ENCODE measurements around the gene ITGB2.

Gene ITGB2

DNA sequence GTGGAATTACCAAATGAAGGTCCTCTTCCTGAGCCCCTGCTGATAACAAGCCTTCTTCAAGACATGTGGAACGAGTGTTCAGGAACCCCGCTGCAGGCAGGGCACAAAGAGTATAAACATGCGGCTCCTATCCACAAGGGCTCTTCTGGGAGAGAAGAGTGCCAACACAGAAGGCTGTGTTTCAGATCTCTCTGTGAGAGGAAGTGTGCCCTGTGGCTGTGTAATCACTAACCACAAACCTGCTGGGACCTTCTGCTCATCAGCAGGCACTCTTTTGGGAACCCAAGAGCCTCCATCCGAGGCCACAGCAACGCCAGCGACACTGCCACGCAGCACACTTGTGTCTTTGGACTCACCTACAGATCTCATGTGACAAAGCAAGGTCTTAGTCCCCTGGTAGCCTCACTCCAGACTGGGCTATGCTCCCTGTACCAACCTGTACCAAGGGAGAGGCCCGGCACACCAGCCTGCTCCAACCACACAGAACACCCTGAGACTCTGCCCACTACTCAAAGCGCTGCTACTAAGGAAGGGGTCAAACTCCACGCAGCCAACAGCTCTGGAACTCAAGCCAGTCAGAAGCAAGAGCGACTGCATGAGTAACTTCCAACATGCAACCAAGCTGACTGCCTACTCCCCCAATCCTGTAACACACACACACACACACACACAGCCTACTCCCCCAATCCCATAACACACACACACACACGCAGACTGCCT lies 55.0 kb downstream of the ITGB2 start:
- peak; percentile 53 to 60 (median 53) for DNase-seq

DNA sequence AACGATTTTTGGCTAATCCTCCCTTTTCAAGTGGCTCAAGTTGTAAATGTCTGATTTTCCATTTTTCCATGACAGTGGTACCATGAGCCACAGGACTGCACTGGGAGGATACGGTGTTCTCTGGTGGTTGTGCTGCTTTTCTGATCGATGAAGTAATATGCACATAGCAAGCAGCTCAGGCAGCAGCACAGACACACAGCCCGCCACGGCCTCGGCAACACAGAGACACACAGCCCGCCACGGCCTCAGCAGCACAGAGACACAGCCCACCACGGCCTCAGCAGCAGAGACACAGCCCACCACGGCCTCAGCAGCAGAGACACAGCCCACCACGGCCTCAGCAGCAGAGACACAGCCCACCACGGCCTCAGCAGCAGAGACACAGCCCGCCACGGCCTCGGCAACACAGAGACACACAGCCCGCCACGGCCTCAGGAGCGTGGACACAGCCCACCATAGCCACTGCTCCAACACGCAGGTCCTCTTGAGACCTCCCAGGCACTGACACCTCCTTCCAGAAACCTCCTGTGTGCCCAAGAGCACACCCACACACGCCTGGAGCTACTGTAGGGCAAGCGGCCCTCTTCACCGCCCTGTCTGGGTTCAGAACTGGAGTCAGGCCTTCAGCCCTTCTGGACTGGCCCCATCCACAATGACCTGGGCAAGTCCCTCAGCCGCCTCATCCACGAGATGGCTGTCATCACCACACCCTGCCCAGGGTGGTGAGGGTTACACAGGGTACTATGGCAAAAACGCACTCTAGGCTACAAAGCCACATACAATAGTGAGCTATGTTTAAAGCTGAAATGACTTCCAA lies 57.6 kb downstream of the ITGB2 start:
- DNase-seq: no peak

DNA sequence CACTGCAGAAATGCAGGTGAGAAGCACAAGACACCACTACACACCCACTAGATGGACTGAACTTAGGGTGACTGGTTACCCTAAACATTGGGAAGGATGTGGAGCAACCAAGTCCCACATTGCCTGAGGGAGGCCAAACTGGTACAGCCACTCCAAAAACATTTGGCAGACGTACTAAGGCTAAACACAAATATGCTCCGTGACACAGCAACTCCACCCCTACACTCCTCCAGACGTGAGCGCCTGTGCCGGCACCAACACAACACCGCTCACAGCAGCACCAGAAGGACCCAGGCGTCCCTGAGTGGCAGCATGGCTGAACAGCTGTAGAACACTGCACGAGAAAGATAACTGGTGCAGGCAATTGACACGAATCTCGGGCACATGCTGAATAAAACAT lies 61.9 kb downstream of the ITGB2 start:
- no peak for DNase-seq

DNA sequence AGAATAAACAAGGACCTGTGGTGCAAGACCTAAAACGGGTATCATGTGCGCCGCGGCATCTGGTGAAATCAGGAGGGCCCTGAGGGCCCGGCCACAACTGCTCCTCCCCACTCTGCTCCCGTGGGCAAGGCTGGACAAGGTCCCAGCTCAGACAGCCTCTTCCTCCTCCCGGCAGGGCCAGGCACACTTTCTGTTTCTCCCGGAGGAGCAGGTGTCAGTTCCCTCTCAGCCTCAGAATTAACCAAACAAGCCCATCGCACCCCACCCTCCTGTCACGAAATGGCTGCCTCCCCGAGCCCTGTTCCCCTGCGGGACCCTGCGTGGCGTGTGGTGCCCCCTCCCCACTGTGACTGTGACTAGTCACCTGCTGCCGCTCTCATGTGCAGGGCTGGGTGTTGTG lies 62.4 kb downstream of the ITGB2 start:
- DNase-seq: no peak

DNA sequence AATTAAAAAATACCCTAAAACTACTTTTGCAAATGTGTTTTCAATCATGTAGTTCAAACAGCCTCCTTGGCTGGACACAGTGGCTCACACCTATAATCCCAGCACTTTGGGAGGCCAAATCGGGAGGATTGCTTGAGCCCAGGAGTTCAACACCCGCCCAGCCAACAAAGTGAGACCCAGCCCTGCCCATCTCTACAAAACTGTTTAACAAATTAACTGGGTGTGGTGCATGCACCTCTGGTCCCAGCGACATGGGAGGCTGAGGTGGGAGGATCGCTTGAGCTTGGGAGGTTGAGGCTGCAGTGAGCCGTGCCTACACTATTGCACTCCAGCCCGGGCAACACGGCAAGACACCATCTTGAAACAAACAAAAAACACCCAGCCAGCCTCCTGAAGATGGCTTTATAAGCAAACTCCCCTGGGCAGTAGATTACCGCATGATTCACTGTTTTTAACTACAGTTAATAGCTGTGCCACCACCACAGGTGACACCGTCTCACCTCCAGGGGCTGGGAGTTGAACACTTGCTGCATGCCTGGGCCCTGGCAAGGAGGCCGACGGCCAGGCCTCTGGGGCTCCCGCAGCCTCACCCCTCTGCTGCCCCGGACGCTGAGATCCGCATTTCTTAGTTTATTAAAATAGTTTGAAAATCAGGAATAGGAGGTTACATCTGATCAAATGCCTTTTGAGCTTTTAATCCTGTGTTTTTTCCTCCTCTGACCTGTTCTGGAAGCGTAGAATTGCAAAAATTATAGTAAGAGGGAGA lies 63.4 kb downstream of the ITGB2 start:
- no peak for DNase-seq

DNA sequence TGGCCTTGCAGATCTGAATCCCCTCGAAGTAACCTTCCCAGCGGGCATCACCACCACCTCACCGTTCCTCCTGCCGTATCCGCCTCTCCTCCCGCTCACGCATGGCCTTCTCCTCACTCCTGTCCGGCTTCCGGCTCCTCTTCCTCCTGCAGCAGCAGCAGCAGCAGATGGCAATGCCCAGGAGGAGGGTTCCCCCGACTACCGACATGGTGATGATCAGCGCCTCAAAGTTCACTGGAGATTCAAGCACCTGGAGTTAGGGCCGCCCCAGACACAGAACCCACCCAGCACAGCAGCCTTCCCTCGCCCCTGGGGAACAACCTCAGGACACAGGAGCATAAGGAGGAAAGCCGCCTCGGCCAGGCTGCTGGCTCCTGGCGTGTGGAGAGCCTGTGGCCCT lies 64.6 kb downstream of the ITGB2 start:
- no peak for DNase-seq

DNA sequence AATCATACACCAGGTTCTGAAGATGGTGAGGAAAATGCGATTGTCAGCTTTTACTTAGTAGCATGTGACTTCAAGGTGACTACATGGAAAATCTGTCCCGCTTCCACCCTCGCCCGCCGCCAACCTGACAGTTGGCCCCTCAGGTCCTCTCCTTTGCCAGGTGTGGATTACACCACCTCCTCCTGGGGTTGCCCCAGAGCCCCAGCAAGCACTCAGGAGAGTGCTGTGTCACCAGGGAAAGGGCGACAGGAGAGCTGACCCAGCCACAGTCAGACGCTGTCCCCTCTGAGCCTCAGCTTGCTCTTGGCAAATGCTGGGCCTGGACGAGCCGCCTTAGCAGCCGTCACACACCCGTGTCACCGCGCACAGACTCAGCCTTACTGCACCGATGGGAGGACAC lies 65.1 kb downstream of the ITGB2 start:
- no peak for DNase-seq

DNA sequence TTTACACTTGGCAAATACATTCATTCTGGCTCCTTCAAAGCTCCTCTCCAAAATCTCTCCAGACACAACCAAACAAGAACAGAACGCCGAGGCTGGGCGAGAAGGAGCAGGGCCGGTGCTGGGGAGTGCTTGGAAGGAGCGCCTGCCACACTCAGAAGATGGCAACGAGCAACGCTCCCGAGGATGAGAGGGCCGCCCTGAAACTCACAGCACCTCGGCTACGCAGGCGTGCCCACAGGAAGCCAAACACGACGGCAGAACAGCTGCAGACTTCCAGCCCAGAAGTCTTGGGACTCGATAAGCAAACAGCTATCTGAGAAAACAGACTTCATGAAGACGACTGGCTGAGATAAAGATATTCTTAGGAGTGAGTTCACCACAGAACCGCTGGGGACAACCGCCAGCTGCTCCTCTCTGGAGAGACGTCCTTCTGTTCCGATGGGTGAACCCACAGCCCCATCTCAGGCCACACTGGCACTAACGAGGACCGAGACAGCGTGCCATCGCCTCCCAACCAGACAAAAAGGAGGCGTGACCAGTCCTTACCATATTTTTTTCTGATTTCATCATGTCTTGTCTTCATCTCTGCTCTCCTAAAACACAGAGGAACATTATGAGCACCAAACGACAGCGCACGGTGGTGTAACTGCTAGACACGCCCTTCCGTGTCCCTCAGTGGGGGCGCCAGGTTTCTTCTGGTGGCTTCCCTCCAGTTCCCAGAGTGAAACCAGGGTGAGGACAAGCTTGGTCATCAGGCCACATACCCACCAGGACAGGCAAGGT lies 65.8 kb downstream of the ITGB2 start:
- DNase-seq: no peak

DNA sequence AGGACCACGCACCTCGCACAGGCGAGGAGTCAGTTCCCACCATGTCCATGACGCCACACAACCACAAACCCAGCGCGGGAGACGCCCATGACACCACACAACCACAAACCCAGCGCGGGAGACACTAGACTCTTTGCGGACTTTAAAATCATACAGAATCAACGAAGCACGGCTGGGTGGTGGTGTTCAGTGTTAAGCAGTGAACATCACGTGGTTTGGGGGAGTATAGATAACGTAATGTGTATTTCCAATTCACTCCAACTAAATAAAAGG lies 66.4 kb downstream of the ITGB2 start:
- no peak for DNase-seq

DNA sequence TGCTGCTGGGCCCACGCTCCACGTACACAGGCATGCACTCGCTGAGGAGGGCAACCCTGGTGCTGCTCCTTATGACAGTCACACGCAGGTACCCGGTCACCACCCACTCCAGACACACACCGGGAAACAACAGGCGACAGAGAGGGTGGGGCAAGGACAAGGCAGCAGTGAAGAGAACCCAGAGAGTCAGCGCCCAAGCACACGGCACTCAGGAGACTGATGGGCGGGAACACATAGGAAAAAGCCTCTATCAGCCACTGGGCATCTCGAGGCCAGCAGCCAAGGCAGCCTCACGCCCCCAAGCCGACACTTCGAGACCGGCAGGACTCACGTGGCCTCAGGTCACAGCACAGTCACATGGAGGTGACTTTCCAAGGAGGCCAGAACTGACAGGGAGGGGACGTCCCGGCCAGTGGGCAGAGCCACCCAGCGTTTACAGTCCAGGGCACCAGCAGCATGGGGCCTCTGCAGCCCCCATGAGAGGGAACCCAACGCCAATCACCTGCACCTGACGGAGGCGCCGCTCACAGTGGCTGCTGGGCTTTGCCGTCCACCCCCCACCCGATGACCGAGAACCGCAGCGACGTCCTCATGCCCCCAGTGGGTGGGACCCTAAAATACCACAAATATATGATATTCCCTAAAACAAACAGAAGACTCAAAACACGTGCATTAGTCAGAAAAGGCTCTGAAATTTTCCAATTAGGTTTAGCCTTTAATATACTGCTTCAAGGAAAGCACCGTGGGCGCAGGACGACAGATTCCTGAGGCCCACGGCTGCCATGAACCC lies 66.9 kb downstream of the ITGB2 start:
- no peak for DNase-seq

DNA sequence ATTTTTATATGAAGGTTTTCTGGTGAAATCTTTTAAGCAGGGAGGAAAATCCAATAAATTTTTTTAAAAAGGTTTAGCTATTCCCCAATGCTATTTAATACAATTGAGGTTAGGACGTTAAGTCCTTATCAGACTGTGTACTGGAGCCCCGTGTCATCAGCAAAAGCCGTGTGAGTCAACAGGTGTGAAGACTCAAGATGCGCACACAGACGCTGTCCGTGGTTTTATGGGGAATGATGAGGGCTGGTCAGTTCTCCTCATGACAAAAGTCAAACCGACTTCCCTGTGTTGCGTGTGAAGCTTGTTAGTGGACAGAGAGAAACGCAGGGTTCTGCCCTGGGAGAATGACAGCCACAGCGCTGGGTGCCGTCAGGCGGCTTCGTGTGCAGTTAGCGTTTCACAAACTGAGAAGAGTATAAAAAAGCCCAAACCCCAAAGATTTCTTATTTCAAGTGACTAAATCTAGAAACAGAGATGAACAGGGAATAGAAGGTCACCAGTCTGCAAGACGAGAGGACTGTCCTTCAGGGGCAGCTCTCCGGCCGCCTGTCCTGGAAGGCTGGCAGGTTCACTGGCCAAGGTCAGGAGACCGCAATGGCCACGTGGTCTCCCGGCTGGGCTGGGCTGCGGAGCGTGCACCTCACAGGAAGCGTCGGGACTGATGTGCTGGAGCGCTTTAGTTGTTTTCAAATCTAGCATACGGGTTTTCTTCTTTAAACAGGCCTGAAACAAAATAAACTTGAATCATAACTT lies 69.6 kb downstream of the ITGB2 start:
- DNase-seq: no peak

DNA sequence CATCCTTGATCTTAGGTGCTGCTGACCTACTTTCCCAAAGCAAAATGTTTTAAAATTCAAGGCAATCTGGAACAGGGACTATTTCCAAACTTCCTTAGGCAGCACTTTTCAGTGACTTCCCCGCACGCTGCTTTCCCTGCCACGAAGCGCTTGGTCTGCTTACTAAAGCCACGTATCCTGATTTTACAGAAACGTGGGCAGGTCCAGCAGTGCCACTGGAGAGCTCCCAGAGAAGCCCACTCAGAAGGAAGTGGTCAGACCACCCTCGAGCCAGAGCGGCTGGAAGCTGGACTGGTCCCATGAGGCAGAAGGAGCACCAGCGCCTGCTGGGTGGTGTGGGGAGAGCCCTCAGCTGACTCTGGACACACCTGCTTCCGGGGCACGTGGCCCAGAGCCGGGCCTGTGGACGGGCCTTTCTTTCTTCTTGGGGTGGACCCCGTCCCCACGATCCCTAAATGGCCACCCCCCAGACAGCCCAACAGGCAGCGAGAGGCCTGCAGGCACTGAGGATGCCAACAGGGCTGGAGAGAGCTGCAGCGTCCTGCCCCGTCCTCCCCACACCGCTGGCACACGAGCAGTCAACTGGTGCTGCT lies 70.4 kb downstream of the ITGB2 start:
- DNase-seq: no peak

DNA sequence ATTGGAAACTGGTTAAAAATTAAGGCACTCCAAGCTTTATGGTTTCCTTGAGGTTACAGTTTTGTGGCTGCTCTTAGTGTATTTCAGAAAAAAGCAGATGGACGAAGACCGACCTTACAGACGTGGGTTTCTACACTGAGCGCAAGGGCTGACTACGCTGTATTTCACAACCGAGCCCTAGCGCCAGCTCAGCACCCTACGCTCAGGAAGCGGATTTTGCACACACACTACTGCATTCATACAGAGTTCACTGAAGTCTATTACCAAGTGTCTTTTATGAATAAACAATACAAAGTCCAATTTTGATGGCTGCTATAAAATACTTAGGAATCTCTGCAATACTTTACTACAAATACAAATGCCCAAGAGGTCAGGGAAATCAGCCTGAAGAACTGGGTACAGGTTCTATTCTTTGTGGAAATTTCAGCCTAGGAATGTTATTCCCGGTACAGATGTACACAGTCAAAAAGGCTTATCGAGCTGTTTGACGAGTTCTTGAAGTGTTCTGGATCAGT lies 71.0 kb downstream of the ITGB2 start:
- DNase-seq: peak; percentile 76 to 93 (median 83)

DNA sequence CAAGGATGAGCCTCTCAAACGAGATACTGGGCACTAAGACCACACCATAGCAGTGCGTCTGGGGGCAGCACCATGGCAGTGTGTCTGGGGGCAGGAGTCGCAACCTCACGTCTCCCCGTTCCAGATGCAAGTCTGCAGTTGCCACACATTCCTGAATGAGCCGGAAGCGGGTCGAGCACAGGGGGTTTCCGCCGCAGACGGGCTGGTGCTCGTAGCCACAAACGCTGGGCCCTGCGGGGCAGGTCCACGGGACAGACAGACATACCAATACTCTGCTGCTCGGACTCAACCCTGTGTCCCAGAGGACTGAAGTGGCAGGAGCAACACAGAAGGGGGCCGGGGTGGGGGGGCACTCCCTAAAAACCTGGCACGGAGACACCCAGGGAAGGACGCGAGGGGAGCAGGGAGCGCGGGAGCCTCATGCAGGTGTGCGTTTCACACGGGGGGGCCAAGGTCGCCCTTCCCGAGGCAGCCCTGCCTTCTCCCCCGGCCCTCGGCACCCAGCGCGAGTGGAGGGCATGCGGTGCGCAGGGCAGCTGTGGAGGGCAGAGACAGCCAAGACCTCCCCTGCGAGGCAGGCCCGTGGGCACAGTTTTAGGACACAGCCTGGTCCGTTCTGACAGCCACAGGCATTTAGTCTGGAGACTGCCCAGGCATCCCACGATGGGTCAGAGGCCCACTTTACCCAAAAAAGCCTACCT lies 71.7 kb downstream of the ITGB2 start:
- DNase-seq: no peak

DNA sequence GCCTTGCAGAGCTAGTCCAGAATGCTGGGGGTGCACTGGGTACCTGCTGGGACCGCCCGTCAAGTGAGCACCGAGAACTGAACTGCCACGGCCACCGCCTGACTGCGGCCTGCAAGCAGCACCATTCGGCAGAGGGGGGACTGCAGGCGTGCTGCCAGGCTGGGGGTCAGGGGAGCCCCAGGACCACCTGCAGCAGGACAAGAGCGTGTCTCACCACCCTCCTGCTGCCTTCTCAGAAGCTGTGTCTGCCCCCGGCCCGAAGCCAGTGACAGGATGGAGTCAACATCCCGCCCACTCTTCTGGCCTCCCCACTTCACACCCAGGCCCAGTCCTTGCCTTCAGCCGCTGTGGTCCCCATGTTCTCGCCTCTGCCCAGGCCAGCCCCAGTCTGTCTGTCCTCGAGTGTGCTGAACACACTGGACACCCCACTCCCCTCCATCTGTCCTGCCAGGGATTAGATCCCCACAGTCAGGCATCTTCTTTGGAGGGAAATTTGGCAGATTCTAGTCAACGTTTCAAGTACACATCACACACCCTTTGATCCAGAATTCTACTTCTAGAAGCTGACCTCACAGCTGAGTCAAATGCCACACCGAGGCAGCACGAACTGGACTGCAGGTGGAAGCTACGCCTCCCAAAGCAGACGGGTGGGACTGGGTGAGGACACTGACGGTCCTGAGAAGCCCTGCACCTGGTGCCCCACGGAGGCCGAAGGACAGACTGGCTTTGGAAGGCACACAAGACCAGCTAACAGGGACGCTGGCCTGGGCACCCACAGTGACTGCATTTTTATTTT lies 73.2 kb downstream of the ITGB2 start:
- DNase-seq: no peak

DNA sequence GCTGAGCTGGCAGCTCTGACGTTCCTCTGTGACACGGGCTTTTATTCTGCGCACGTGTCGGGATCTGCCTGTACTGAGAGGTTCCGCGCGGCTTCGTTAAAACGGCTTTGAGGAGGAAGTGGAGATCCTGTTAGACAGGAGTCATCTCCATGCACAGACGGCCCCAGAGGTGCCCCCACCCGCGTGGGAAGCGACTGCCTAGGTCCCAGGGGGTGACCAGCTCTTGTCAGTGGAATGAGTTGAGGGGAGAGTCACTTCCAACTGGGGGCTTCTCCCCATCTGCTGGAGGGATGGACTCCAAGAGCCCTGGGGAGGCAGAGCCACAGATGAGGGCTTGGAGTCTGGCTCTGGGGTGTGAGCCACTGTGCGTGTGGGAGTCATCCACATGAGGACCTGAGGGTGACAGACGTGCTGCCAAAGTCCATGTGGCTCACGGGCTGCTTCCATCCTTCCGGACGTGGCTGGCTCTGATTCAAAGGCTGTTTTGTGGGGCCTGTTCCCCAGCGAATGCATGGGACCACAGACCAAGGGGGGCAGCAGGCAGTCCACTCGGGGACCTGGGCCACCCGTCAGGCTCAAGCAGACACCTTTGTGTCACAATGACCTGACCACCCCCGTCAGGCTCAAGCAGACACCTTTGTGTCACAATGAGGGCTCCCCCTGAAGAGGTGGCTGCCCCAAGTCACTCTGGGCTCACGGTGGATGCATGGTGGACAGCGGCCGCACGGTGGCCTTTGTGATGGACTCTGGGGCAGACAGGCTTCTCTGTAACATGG lies 74.0 kb downstream of the ITGB2 start:
- DNase-seq: peak; percentile 85 to 88 (median 88)

DNA sequence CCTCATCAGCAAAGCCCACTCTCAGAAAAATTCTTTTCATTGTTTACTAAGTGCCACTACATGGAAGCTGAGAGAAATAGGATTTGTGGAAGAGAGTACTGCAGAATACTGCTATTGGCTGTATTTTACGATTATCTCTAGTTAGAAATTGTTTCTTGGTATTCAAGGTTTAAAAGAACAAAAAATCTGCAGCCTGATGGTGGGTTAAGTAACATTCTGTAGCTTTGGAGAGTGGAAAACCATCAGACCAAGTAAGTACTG lies 74.5 kb downstream of the ITGB2 start:
- DNase-seq: no peak

DNA sequence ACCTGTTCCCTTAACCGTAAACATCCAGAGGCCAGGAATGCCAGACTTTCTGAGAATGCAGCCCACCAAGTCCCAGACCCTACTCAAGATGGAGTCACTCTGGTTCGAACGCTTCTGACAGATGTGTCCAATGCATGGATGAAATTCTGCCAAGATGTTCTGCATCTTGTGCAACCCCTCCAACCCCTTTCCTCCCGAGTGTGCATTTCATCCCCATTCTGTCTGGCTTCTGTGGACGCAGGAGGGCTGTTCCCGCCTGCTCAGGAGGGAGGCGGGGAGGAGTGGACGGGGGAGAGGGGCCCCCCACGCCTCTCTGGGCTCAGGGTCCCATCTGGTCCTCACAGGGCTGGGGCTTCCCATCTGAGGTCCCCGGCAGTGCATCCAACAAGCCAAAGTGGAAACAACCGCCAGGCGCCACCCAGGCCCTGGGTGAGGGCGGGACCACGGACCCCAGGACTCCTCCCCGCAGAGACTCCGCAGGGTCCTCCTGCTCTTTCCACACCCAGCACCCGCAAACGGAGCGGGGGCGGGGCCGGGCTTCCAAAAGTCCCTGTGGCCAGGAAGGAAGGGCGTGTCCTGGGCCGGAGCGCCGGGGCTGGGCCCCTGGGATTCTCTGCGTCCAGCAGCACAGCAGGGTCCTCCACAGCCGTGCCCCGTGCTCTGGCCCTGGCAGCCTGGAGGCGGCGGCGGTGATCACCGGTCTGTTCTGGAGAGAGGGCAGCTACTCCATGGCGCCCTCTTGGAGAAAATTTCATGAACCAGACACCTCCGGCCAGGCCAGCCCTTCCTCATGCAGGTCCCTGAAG lies 75.1 kb downstream of the ITGB2 start:
- DNase-seq: peak; percentile 77 to 92 (median 84)

All from suppressor macrophage treated with lipopolysaccharide for 1 hour (primary cell).